Stimulated activated CD8-positive, alpha-beta memory T cell treated with anti-CD3 and anti-CD28 coated beads, Interleukin-4, amount 100 ng/mL, for 4 hours (primary cell): Measurements from ENCODE around the gene ZNF488.

Source experiments
- DNase-seq, 2 donors: peaks; one replicate each; pipeline ENCODE4 v3.0.0-alpha.2; 2020; ENCODE audit warnings: low read depth in 2 of 2, low spot score in 1 of 2

Gene ZNF488

GRCh38 chr10:47367646-47368045 lies 16.4 kb downstream of the ZNF488 start:
- no peak for DNase-seq

- no peak for DNase-seq
Measured at GRCh38 chr10:47366731-47367460, 17.2 kb downstream of the ZNF488 start.

GRCh38 chr10:47366181-47366631 lies 17.9 kb downstream of the ZNF488 start:
- no peak for DNase-seq

- no peak for DNase-seq
Measured at GRCh38 chr10:47365431-47366180, 18.5 kb downstream of the ZNF488 start.

GRCh38 chr10:47364911-47365310 lies 19.2 kb downstream of the ZNF488 start:
- DNase-seq: no peak

GRCh38 chr10:47364366-47364765 lies 19.7 kb downstream of the ZNF488 start:
- no peak for DNase-seq

GRCh38 chr10:47363781-47364180 lies 20.3 kb downstream of the ZNF488 start:
- DNase-seq: no peak

GRCh38 chr10:47362199-47362598 lies 21.9 kb downstream of the ZNF488 start:
- no peak for DNase-seq

- DNase-seq: no peak
Measured at GRCh38 chr10:47361293-47361692, 22.8 kb downstream of the ZNF488 start.

GRCh38 chr10:47360419-47361040 lies 23.6 kb downstream of the ZNF488 start:
- no peak for DNase-seq

GRCh38 chr10:47359626-47360418 lies 24.3 kb downstream of the ZNF488 start:
- no peak for DNase-seq

- no peak for DNase-seq
Measured at GRCh38 chr10:47359101-47359500, 25.0 kb downstream of the ZNF488 start.

- DNase-seq: no peak
Measured at GRCh38 chr10:47358457-47358856, 25.6 kb downstream of the ZNF488 start.

GRCh38 chr10:47357911-47358310 lies 26.2 kb downstream of the ZNF488 start:
- DNase-seq: no peak

- DNase-seq: no peak
Measured at GRCh38 chr10:47357131-47357582, 26.9 kb downstream of the ZNF488 start.

GRCh38 chr10:47356708-47357107 lies 27.4 kb downstream of the ZNF488 start:
- no peak for DNase-seq

GRCh38 chr10:47354900-47355299 lies 29.2 kb downstream of the ZNF488 start:
- DNase-seq: no peak

- DNase-seq: no peak
Measured at GRCh38 chr10:47354165-47354564, 29.9 kb downstream of the ZNF488 start.

GRCh38 chr10:47353351-47353750 lies 30.7 kb downstream of the ZNF488 start:
- no peak for DNase-seq

GRCh38 chr10:47351899-47352815 lies 31.9 kb downstream of the ZNF488 start:
- DNase-seq: no peak
